Measurements from ENCODE around the gene OR5B3. TPM values are rescaled to one million over a fixed set of nuclear protein-coding genes. Genes with fewer than 3 reads are reported as not detected.
"Not testable (repeated sequence)": the region's sequence is repeated elsewhere in the genome, so short reads cannot be mapped to it uniquely, and the experiment has no call there.

OR5B3 gene
- total RNA-seq, 1 experiment from 2014 or later = not detected

GRCh38 chr11:58429273-58429672 lies 22.6 kb upstream of the OR5B3 start:
- no peaks in the 10 kb centered on the region for H3K36me3 Mint-ChIP-seq (ENCODE audit: insufficient read depth, unreplicated experiment)
- no peaks in the 10 kb centered on the region for H3K4me1 Mint-ChIP-seq (ENCODE audit: low read depth, unreplicated experiment)
- intact Hi-C loops (cut with micrococcal nuclease; ENCODE audit: unreplicated experiment) = no loop called here
- CTCF ChIA-PET = no interaction called here
- no peaks in the 10 kb centered on the region for H3K9me3 Mint-ChIP-seq (ENCODE audit: low read depth, unreplicated experiment)
- no TSS peak for BruUV-seq (replicated peaks)
- H3K27ac Mint-ChIP-seq (ENCODE audit: unreplicated experiment) = no peak overlapping the region
- TF ChIP-seq, protein P1, sequence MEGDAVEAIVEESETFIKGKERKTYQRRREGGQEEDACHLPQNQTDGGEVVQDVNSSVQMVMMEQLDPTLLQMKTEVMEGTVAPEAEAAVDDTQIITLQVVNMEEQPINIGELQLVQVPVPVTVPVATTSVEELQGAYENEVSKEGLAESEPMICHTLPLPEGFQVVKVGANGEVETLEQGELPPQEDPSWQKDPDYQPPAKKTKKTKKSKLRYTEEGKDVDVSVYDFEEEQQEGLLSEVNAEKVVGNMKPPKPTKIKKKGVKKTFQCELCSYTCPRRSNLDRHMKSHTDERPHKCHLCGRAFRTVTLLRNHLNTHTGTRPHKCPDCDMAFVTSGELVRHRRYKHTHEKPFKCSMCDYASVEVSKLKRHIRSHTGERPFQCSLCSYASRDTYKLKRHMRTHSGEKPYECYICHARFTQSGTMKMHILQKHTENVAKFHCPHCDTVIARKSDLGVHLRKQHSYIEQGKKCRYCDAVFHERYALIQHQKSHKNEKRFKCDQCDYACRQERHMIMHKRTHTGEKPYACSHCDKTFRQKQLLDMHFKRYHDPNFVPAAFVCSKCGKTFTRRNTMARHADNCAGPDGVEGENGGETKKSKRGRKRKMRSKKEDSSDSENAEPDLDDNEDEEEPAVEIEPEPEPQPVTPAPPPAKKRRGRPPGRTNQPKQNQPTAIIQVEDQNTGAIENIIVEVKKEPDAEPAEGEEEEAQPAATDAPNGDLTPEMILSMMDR (IDR thresholded peaks at IDR 0.05; ENCODE audit: unreplicated experiment) = no peak
- H3K27me3 Mint-ChIP-seq (ENCODE audit: unreplicated experiment) = no peaks in the 10 kb centered on the region
- H3K4me3 Mint-ChIP-seq (ENCODE audit: low read depth, unreplicated experiment) = no peak overlapping the region
- no peak for DNase-seq

GRCh38 chr11:58428021-58428420 lies 21.3 kb upstream of the OR5B3 start, which contains the start of gene OR5B2:
OR5B2 (minus strand) TSS chr11:58428121; CDS start chr11:58423261, 4,860 bp downstream.
- Mint-ChIP-seq H3K4me3 (ENCODE audit: low read depth, unreplicated experiment) (no peak within 1 kb of the TSS), H3K27me3 (ENCODE audit: unreplicated experiment) (no peaks in the 10 kb centered on the region), H3K9me3 (ENCODE audit: low read depth, unreplicated experiment) (no peaks in the 10 kb centered on the region), H3K4me1 (ENCODE audit: low read depth, unreplicated experiment) (no peaks in the 10 kb centered on the region), H3K36me3 (ENCODE audit: insufficient read depth, unreplicated experiment) (no peaks in the 10 kb centered on the region), H3K27ac (ENCODE audit: unreplicated experiment) (no peak within 1 kb of the TSS)
- intact Hi-C loops (cut with micrococcal nuclease; ENCODE audit: unreplicated experiment) = no loop called here
- DNase-seq = no peak
- BruUV-seq (replicated peaks) = no TSS peak
- CTCF ChIA-PET = no interaction called here
- TF ChIP-seq, protein P1 (IDR thresholded peaks at IDR 0.05; ENCODE audit: unreplicated experiment) = no peak

- H3K27ac Mint-ChIP-seq (ENCODE audit: unreplicated experiment); H3K4me1 Mint-ChIP-seq (ENCODE audit: low read depth, unreplicated experiment); BruUV-seq (replicated peaks); H3K9me3 Mint-ChIP-seq (ENCODE audit: low read depth, unreplicated experiment); DNase-seq; CTCF ChIA-PET; intact Hi-C loops (cut with micrococcal nuclease; ENCODE audit: unreplicated experiment); H3K4me3 Mint-ChIP-seq (ENCODE audit: low read depth, unreplicated experiment); H3K36me3 Mint-ChIP-seq (ENCODE audit: insufficient read depth, unreplicated experiment); H3K27me3 Mint-ChIP-seq (ENCODE audit: unreplicated experiment): not testable (repeated sequence)
These were observed 7.1 kb downstream of the OR5B3 start for GRCh38 chr11:58399622-58400021.

- peaks cover 7% of the 10 kb centered on the region for H3K9me3 Mint-ChIP-seq (ENCODE audit: low read depth, unreplicated experiment)
- DNase-seq = no peak
- H3K27me3 Mint-ChIP-seq (ENCODE audit: unreplicated experiment) = no peaks in the 10 kb centered on the region
- H3K36me3 Mint-ChIP-seq (ENCODE audit: insufficient read depth, unreplicated experiment) = no peaks in the 10 kb centered on the region
- no TSS peak for BruUV-seq (replicated peaks)
- H3K27ac Mint-ChIP-seq (ENCODE audit: unreplicated experiment) = no peak overlapping the region
- intact Hi-C loops (cut with micrococcal nuclease; ENCODE audit: unreplicated experiment) = no loop called here
- TF ChIP-seq, protein P1 (IDR thresholded peaks at IDR 0.05; ENCODE audit: unreplicated experiment) = no peak
- CTCF ChIA-PET = no interaction called here
- H3K4me1 Mint-ChIP-seq (ENCODE audit: low read depth, unreplicated experiment) = peaks cover 10% of the 10 kb centered on the region
- H3K4me3 Mint-ChIP-seq (ENCODE audit: low read depth, unreplicated experiment) = no peak overlapping the region
These were observed 11.1 kb downstream of the OR5B3 start for GRCh38 chr11:58395581-58395980.

- intact Hi-C loops (cut with micrococcal nuclease; ENCODE audit: unreplicated experiment) = no loop called here
- DNase-seq = peak; percentile 5
- no peaks in the 10 kb centered on the region for H3K27me3 Mint-ChIP-seq (ENCODE audit: unreplicated experiment)
- no peak overlapping the region for H3K27ac Mint-ChIP-seq (ENCODE audit: unreplicated experiment)
- no peak overlapping the region for H3K4me3 Mint-ChIP-seq (ENCODE audit: low read depth, unreplicated experiment)
- TF ChIP-seq, protein P1 (IDR thresholded peaks at IDR 0.05; ENCODE audit: unreplicated experiment) = no peak
- CTCF ChIA-PET = no interaction called here
- BruUV-seq (replicated peaks) = no TSS peak
- peaks cover 10% of the 10 kb centered on the region for H3K9me3 Mint-ChIP-seq (ENCODE audit: low read depth, unreplicated experiment)
- H3K36me3 Mint-ChIP-seq (ENCODE audit: insufficient read depth, unreplicated experiment) = no peaks in the 10 kb centered on the region
- H3K4me1 Mint-ChIP-seq (ENCODE audit: low read depth, unreplicated experiment) = peaks cover 10% of the 10 kb centered on the region
These were observed 12.5 kb downstream of the OR5B3 start for GRCh38 chr11:58394195-58394594.
